HG03108 (cell line): ENCODE data around the gene DPP8.
"Not testable (repeated sequence)": the region's sequence is repeated elsewhere in the genome, so short reads cannot be mapped to it uniquely, and the experiment has no call there.

Experiments used
- ATAC-seq: cut with Tn5 transposase; IDR thresholded peaks from one replicate; pipeline ENCODE4 v1.9.1; 2021; ENCODE audit warnings: moderate library complexity; ENCODE audit not compliant: unreplicated experiment

The DPP8 gene

DNA sequence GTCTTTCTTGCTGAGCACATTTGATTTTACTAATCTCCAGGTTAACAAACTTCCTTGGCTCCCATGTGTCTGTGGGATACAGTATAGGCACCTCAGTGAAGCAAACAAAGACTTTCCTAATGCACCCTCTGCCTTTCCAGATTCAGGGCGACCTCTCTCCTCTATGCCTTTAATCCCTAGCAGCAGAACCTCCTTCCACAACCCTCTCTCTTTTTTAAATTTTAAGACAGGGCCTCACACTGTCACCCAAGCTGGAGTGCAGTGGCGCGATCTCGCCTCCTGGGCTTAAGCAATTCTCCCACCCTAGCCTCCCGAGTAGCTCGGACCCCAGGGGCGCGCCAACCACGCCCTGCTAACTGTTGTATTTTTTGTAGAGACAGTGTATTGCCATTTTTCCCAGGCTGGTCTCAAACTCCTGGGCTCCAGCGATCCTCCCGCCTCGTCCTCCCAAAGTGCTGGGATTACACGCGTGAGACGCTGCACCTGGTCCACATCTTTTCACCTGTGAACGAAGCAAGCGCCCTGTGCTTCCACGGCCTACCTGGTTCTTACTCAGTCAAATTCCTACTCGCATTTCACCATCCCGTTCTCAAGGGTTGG is 11.1 kb upstream of the DPP8 start:
- ATAC-seq: no peak

DNA sequence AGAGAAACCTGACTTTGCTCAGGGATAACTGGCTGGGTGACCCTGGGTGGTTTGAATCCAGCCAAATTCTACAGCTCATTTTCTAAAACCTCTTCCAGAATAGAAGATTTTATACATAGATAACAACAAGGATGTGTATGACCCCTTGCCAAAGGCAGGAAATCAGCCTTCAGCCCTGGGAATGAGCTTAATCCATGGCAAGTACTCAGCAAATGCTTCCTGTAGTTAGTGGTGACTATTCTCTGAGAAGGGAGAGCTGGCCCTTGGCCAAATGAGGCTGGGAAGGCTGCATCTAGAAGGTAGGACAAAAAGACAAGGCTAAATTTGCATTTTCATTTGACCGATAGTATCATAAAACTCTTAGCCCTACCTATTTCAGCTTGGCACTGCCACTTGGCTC is 8.1 kb upstream of the DPP8 start:
- ATAC-seq: no peak

GRCh38 chr15:65524226-65524625 is 6.7 kb upstream of the DPP8 start:
- no peak for ATAC-seq

DNA sequence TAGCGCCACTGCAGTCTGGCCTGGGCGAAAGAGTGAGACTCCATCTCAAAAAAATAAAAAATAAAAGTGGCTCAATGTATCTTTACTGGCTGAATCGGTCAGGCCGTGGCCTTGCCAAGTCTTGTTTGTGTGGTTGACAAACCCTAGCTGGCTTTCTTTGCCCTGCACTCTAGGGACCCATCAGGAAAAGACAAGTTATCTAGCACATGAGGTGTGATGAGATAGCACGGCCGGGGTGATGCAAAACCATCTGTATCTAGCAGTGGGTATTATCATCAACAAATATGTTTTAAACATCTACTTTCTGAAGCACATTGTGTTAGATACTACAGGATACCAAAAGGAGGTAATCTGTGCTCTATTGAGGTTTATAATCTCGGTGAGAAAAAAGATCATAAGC is 3.9 kb upstream of the DPP8 start:
- ATAC-seq: no peak

DNA sequence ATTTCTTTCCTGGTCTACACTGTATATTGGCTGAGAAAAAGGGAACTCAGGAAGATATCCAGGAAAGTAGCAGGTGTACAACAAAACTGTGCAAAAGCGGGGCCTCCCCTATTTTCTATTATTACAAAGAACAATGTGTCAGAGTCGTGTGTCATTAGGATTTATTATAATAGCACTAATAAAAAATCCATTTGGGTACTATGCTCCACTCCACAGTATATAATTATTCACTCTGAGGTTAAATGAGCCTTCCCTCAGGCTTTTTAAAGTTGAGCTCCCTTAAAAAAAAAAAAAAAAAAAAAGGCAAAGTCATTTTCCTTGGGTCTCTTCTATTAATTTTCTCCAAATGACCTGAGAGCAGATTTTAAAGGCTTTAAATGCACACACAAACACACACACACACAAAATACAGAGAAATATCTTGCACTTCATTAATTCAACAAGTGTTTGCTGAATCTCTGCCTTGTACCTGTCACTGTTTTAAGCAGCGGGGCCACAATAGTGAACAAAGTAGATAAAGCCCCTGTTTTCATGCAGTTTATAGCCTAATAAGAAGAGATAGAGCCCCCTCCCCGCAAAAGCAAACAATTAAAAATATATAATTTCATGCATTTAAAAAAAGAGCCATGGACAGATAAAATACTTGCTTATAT is 1.3 kb upstream of the DPP8 start:
- ATAC-seq: no peak

DNA sequence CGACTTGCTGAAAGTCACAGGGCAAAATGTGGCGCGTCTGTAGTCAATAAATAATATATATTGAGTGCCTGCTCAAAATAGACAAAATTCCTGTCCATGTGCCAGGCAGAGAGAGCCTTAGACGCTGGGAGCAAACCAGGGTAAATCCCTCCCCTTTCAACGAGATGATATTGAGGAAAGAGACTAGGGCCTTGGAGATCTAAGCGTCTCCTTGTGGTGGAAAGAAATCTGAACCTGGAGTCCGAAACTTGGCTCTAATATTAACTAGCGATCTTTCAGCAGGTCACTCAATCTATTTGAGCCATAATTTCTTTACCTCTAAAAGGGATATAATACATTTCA is 348 bp upstream of the DPP8 start:
- no peak for ATAC-seq

- no peak for ATAC-seq
Measured at GRCh38 chr15:65512807-65513416, 4.6 kb downstream of the DPP8 start.

GRCh38 chr15:65512189-65512588 is 5.3 kb downstream of the DPP8 start:
- ATAC-seq: no peak

DNA sequence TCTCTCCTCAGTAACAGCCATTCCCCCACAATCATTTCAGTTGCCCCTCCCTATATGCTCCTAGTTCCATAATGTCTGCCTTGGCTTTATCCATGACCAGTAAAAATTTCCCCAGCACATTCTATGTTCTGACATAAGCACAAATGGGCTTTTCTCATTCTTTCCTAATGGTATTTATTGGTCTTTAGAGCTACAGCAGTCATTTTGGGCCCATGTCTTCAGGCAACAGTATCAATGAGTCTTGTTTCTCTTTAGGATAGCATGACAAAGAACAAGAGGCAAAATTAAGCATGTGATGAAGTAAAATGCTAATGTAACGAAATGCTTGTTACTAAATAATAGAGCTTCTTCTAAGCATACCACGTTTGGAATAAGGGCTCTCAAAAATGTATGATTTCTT is 8.2 kb downstream of the DPP8 start:
- ATAC-seq: no peak

DNA sequence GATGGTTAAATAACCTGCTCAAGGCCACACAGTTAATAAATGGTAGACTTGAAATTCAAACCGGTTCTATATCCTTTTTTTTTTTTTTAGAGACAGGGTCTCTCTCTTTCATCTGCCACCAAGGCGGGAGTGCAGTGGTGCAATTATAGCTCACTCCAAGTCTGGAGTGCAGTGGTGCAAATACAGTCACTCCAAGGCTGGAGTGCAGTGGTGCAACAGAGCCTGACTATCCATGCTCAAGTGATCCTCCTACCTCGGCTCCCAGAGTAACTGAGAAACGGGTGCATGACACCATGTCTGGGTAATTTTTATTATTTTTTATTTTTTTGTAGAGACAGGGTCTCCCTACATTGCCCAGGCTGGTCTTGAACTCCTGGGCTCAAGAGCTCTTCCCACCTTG is 23.4 kb downstream of the DPP8 start:
- ATAC-seq: no peak

DNA sequence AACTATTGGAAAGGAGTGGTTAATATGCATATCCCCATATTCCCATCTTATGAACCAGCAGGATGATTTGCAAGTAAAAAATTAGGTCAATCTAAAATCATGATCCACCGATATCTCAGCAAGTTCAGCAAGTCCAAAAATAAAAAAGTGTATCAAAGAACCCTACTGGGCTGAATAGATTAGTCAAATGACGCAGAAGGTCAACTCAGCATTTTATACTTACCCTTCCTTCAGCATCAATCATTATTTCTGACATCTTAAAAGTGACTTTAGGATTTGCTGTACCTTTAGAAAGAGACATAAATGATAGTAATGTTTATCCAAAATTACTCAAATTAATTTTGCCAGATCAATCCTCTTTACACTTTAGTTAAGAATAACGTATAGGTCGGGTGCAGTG is 32.6 kb downstream of the DPP8 start:
- ATAC-seq: no peak

GRCh38 chr15:65476903-65477302 is 40.6 kb downstream of the DPP8 start:
- ATAC-seq: no peak

DNA sequence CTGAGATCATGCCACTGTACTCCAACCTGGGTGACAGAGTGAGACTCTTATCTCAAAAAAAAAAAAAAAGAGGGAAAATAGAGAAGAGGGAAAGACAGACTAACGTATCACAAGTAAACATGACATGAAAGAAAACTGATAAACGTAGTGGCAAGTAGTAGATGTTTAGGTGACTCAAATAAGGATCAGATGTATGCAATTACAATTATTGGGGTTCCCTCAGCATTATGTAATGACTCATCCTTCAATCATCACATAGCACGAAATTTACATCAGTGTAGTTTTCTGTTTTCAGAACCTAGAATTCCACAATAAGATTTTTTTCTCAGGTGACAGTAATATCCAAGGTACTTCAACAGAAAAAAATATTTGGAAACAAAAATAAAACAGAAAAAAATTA is 46.6 kb downstream of the DPP8 start:
- no peak for ATAC-seq

- no peak for ATAC-seq
Measured at GRCh38 chr15:65468229-65468909, 49.1 kb downstream of the DPP8 start.

GRCh38 chr15:65466901-65467300 is 50.6 kb downstream of the DPP8 start:
- ATAC-seq: no peak

GRCh38 chr15:65463096-65463495 is 54.4 kb downstream of the DPP8 start:
- ATAC-seq: not testable (repeated sequence)

DNA sequence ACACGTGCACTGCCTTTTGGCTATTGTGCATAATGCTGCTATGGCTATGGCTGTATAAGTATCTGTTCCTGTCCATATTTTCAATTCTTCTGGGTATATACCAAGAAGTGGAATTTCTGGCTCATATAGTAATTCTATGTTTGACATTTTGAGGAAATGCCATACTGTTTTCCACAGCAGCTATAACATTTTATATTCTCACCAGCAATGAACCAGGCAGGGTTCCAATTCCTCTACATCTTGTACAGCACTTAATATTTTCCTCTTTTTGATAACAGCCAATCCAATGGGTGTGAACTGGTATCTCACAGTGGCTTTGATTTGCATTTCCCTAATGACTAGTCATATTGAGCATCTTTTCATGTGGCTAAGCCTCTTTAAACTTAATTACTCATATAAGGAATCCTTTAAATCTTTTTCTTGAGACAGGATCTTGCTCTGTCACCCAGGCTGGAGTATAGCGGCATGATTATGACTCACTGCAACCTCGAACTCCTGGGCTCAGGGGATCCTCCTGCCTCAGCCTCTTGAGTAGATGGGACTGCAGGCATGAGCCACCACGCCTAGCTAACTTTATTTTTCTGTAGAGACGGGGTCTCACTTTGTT is 56.6 kb downstream of the DPP8 start:
- no peak for ATAC-seq

DNA sequence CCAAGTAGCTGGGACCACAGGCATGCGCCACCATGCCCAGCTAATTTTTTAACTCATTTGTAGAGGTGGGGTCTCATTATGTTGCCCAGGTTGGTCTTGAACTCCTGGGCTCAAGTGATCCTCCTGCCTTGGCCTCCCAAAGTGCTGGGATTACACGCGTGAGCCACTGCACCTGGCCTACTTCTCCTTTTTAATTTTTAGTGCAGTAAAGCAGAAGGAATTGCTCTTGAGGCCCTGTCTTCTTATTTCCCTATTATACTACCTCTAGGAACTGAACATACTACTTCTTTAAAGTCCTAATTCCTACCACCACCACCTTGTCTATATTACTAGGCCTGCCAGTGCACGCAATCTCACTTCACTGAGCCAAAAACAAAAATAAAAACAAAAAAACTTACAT is 62.2 kb downstream of the DPP8 start:
- ATAC-seq: not testable (repeated sequence)

DNA sequence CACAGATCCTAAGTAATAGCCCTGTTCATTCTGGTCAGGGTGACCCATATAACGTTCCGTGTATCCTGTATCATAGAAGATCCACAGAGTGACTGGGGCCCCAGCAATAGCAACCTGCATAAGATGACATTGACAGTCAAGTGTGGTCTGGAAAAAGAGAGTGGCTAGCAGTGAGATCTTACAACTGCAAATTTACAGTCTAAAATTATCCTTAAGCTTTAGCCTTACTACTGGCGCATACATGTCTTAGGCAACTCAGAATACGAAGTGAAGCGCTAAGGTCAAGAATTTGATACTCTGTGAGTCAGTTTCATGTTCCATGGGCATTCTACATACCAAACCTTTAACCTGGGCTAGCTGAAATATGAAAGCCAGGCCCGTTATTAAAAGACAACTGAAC is 65.5 kb downstream of the DPP8 start:
- ATAC-seq: no peak

DNA sequence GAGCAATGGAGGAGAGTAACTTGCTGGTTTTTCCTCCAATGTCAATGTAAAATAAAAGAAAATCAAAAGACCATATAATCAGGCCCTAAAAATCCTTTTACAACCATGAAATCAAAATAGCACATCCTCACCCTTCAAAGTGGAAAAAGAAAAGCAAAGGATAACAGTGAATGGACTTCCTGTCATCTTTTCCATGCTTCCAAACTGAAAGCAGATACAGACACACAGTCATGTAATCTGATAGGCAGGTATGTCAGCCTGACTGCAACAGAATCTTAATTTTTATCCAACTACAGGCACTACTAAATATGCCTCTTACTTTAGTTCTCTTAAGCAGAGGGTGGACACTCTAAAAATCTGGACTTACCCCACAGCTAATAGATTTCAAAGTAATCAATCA is 66.9 kb downstream of the DPP8 start:
- ATAC-seq: no peak

DNA sequence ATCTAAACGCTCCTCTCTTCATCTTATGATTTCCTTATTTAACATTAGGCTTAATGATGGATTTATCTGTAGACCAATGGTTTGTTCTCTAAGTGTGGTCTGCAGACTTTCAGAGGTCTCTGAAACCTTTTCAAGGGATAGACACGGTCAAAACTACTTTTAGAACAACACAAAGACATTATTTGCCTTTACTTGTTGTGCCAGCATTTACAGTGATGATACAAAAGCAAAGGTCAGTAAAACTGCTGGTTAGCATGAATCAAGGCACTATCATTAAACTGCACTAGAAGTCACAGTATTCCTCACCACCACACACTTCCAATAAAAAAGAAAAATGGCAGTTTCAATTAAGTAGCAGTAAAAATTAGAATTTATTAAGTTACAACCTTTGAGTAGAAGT is 70.3 kb downstream of the DPP8 start:
- no peak for ATAC-seq

GRCh38 chr15:65434201-65434600 is 83.3 kb downstream of the DPP8 start:
- no peak for ATAC-seq
